Keratinocyte (primary cell): ENCODE results near the gene AMBRA1. TPM values are rescaled to one million over a fixed set of nuclear protein-coding genes. Genes with fewer than 3 reads are reported as not detected.

Experiments used
- DNase-seq: peaks from one replicate; pipeline ENCODE4 v3.0.0-alpha.2; 2011; ENCODE audit warnings: low read depth, missing footprints, low spot score
- FAIRE-seq: peaks from 2 replicates; lab custom pipeline; 2011; peaks lifted over from hg19 to GRCh38; lab: Jason Lieb, UNC
- H2AFZ ChIP-seq: 2 replicates; pipeline ENCODE4 v1.6.0; 2012; ENCODE audit warnings: low read length, control low read depth, inconsistent platforms; ENCODE audit not compliant: control insufficient read depth
- H3K27ac ChIP-seq: 2 replicates; pipeline ENCODE4 v1.5.1; 2011; ENCODE audit warnings: low read length; ENCODE audit not compliant: control insufficient read depth, insufficient read depth
- H3K27me3 ChIP-seq: 3 replicates; pipeline ENCODE4 v1.6.0; 2011; ENCODE audit warnings: low read length; ENCODE audit not compliant: control insufficient read depth, insufficient read depth; ENCODE audit errors: extremely low read depth
- H3K36me3 ChIP-seq, 2 experiments: 2 replicates in 1 of 2; 3 replicates in 1 of 2; pipeline ENCODE4 v1.5.1; 2011; ENCODE audit warnings: low read length in 2 of 2, mild to moderate bottlenecking in 1 of 2; ENCODE audit not compliant: control insufficient read depth in 2 of 2, insufficient read depth in 2 of 2; ENCODE audit errors: extremely low read depth in 1 of 2
- H3K4me1 ChIP-seq: 3 replicates; pipeline ENCODE4 v1.5.1; 2011; ENCODE audit warnings: low read length; ENCODE audit not compliant: control insufficient read depth, insufficient read depth; ENCODE audit errors: extremely low read depth
- H3K4me2 ChIP-seq: 3 replicates; pipeline ENCODE4 v1.6.0; 2011; ENCODE audit warnings: low read depth, low read length; ENCODE audit not compliant: control insufficient read depth, insufficient read depth; ENCODE audit errors: extremely low read depth
- H3K4me3 ChIP-seq, 3 experiments: fragments of 200-600 bp in 1 of 3; sonication (generic) in 1 of 3; 2 replicates in 2 of 3; 3 replicates in 1 of 3; pipeline ENCODE4 v1.5.1; 2011 to 2016; ENCODE audit warnings: low read length in 3 of 3, mild to moderate bottlenecking in 3 of 3, control low read depth in 2 of 3, inconsistent platforms in 1 of 3, low read depth in 1 of 3, mixed read lengths in 1 of 3, mixed run types in 1 of 3, moderate library complexity in 1 of 3; ENCODE audit not compliant: control insufficient read depth in 2 of 3, insufficient read depth in 2 of 3; ENCODE audit errors: extremely low read depth in 1 of 3
- H3K79me2 ChIP-seq: 2 replicates; pipeline ENCODE4 v1.6.0; 2012; ENCODE audit warnings: low read length; ENCODE audit not compliant: control insufficient read depth, insufficient read depth
- H3K9ac ChIP-seq: 3 replicates; pipeline ENCODE4 v1.6.0; 2011; ENCODE audit warnings: low read length; ENCODE audit not compliant: control insufficient read depth, insufficient read depth; ENCODE audit errors: extremely low read depth
- H3K9me1 ChIP-seq: 3 replicates; pipeline ENCODE4 v1.6.0; 2011; ENCODE audit warnings: low read length; ENCODE audit not compliant: control insufficient read depth, insufficient read depth; ENCODE audit errors: extremely low read depth
- H3K9me3 ChIP-seq: 2 replicates; pipeline ENCODE4 v1.5.1; 2012; ENCODE audit warnings: low read depth, low read length; ENCODE audit not compliant: control insufficient read depth
- H4K20me1 ChIP-seq: 3 replicates; pipeline ENCODE4 v1.6.0; 2011; ENCODE audit warnings: low read length; ENCODE audit not compliant: control insufficient read depth, insufficient read depth; ENCODE audit errors: extremely low read depth
- CTCF ChIP-seq, 3 experiments: IDR thresholded peaks in 1 of 3; conservative IDR thresholded peaks in 1 of 3; optimal IDR thresholded peaks in 1 of 3; 2 replicates in 2 of 3; 3 replicates in 1 of 3; pipeline versions ENCODE3 to v1.5.1; 2011; ENCODE audit warnings: low read length in 3 of 3, mild to moderate bottlenecking in 3 of 3, moderate library complexity in 2 of 3, control low read depth in 1 of 3, inconsistent platforms in 1 of 3; ENCODE audit not compliant: insufficient read depth in 2 of 3; ENCODE audit errors: extremely low read depth in 1 of 3
- EZH2 ChIP-seq: IDR thresholded peaks from one replicate; pipeline ENCODE4 v1.6.1; 2012; ENCODE audit warnings: inconsistent platforms, mild to moderate bottlenecking, low read length, moderate library complexity
- dilution Hi-C: fragments of 300-500 bp; cut with MboI; formaldehyde crosslinking; loops from one replicate; pipeline ENCODE4 v1.7.0; 2020; ENCODE audit warnings: low sequenced_read_pairs; ENCODE audit not compliant: extremely low pct_ligation_motif_present
- polyA plus RNA-seq, 5 experiments: library from polyadenylated mRNA; depleted of rRNA in 3 of 5; stranded (reverse) in 3 of 5; stranded (forward) in 1 of 5; unstranded in 1 of 5; fragments of >200 nt; gene quantifications; 1 replicate in 1 of 5; 2 replicates in 3 of 5; 3 replicates in 1 of 5; pipeline versions ENCODE4 v1.2.1 to v1.2.3, GENCODE V29; 2011 to 2012; ENCODE audit warnings: missing spikeins in 2 of 5, low read depth in 1 of 5, low replicate concordance in 1 of 5

AMBRA1 gene
- polyA plus RNA-seq, 1 donor (not counting 4 experiments of a cell fraction or from before 2014, with no cell fraction given) = 10.5 TPM

- H3K27me3 ChIP-seq = no peaks in the 10 kb centered on the region
- peaks cover 14% of the 10 kb centered on the region for H4K20me1 ChIP-seq
- peaks cover 15 to 23% of the 10 kb centered on the region in 2 experiments for H3K36me3 ChIP-seq
- H3K9me1 ChIP-seq = peaks cover 3% of the 10 kb centered on the region
- DNase-seq (no peak), FAIRE-seq (no peak)
- no peak overlapping the region for H2AFZ ChIP-seq
- no peak overlapping the region for H3K4me3 ChIP-seq
- no peak for TF ChIP-seq CTCF (optimal IDR thresholded peaks at IDR 0.05 in 1 of 3, IDR thresholded peaks at IDR 0.05 in 1 of 3, conservative IDR thresholded peaks at IDR 0.05 in 1 of 3; ENCODE audit: extremely low read depth in 1 of 3, insufficient read depth in 2 of 3, low read length in 3 of 3)
- H3K79me2 ChIP-seq = peaks cover 51% of the 10 kb centered on the region
- H3K4me1 ChIP-seq = peaks cover 3% of the 10 kb centered on the region
- dilution Hi-C loops = no loop called here
- H3K9me3 ChIP-seq = no peaks in the 10 kb centered on the region
- H3K4me2 ChIP-seq = no peak overlapping the region
- no peak overlapping the region for H3K27ac ChIP-seq
- no peak overlapping the region for H3K9ac ChIP-seq
These were observed 229.8 kb downstream of the AMBRA1 start for GRCh38 chr11:46364056-46364455.

GRCh38 chr11:46363455-46364005, 230.3 kb downstream of the AMBRA1 start:
- peaks cover 15 to 22% of the 10 kb centered on the region in 2 experiments for H3K36me3 ChIP-seq
- peaks cover 56% of the 10 kb centered on the region for H3K79me2 ChIP-seq
- no peak overlapping the region for H3K4me3 ChIP-seq
- H3K9me1 ChIP-seq = peaks cover 3% of the 10 kb centered on the region
- DNase-seq = no peak
- no peak for FAIRE-seq
- no peak overlapping the region for H3K9ac ChIP-seq
- TF ChIP-seq EZH2 (no peak), CTCF (optimal IDR thresholded peaks at IDR 0.05 in 1 of 3, IDR thresholded peaks at IDR 0.05 in 1 of 3, conservative IDR thresholded peaks at IDR 0.05 in 1 of 3; ENCODE audit: extremely low read depth in 1 of 3, insufficient read depth in 2 of 3, low read length in 3 of 3) (no peak)
- H3K4me2 ChIP-seq = no peak overlapping the region
- H3K4me1 ChIP-seq = peaks cover 3% of the 10 kb centered on the region
- no peak overlapping the region for H3K27ac ChIP-seq
- dilution Hi-C loops = no loop called here
- H2AFZ ChIP-seq = no peak overlapping the region
- H4K20me1 ChIP-seq = peaks cover 14% of the 10 kb centered on the region
- no peaks in the 10 kb centered on the region for H3K9me3 ChIP-seq
- no peaks in the 10 kb centered on the region for H3K27me3 ChIP-seq
